ENCODE data around the gene C11orf71. TPM values are rescaled to one million over a fixed set of nuclear protein-coding genes. Genes with fewer than 3 reads are reported as not detected.

The C11orf71 gene
- total RNA-seq, 2 donors from 2014 or later, result 6.5 to 10.2 TPM

- Histone ChIP-seq H3K27ac (peak overlapping the region; percentile 96 to 98), H3K4me3 (no peak overlapping the region), H3K36me3 (no peaks in the 10 kb centered on the region), H3K4me1 (peaks cover 0 to 32% of the 10 kb centered on the region in 2 donors), H3K27me3 (no peaks in the 10 kb centered on the region), H3K9me3 (no peaks in the 10 kb centered on the region)
- no peak for TF ChIP-seq CTCF (IDR thresholded peaks at IDR 0.05)
- no peak for DNase-seq (ENCODE audit: low spot score)
Measured at GRCh38 chr11:114398303-114398920, 1.9 kb downstream of the C11orf71 start.

GRCh38 chr11:114397349-114397982 lies 2.8 kb downstream of the C11orf71 start:
- Histone ChIP-seq H3K4me1 (peaks cover 0 to 25% of the 10 kb centered on the region in 2 donors), H3K27me3 (no peaks in the 10 kb centered on the region), H3K36me3 (no peaks in the 10 kb centered on the region), H3K27ac (no peak overlapping the region), H3K4me3 (no peak overlapping the region), H3K9me3 (no peaks in the 10 kb centered on the region)
- no peak for TF ChIP-seq CTCF (IDR thresholded peaks at IDR 0.05)
- DNase-seq (ENCODE audit: low spot score), result no peak

GRCh38 chr11:114396916-114397315 lies 3.4 kb downstream of the C11orf71 start:
- no peak overlapping the region for H3K27ac ChIP-seq
- H3K36me3 ChIP-seq, result no peaks in the 10 kb centered on the region
- TF ChIP-seq CTCF (IDR thresholded peaks at IDR 0.05), result no peak
- no peak for DNase-seq (ENCODE audit: low spot score)
- peaks cover 0 to 20% of the 10 kb centered on the region in 2 donors for H3K4me1 ChIP-seq
- H3K27me3 ChIP-seq, result no peaks in the 10 kb centered on the region
- no peak overlapping the region for H3K4me3 ChIP-seq
- H3K9me3 ChIP-seq, result no peaks in the 10 kb centered on the region

- Histone ChIP-seq H3K9me3 (no peaks in the 10 kb centered on the region), H3K27ac (no peak overlapping the region), H3K4me3 (no peak overlapping the region), H3K27me3 (no peaks in the 10 kb centered on the region), H3K36me3 (no peaks in the 10 kb centered on the region), H3K4me1 (peaks cover 0 to 13% of the 10 kb centered on the region in 2 donors)
- TF ChIP-seq CTCF (IDR thresholded peaks at IDR 0.05), result peak in 1 of 2 donors; percentile 19
- DNase-seq (ENCODE audit: low spot score), result no peak
Measured at GRCh38 chr11:114395736-114396135, 4.6 kb downstream of the C11orf71 start.

GRCh38 chr11:114392735-114393667 lies 7.3 kb downstream of the C11orf71 start:
- DNase-seq (ENCODE audit: low spot score), result no peak
- Histone ChIP-seq H3K27ac (no peak overlapping the region), H3K27me3 (no peaks in the 10 kb centered on the region)

More at GRCh38 chr11:114392735-114393667, 7.3 kb downstream of the C11orf71 start:
- no peak for TF ChIP-seq CTCF (IDR thresholded peaks at IDR 0.05)
- Histone ChIP-seq H3K4me3 (no peak overlapping the region), H3K4me1 (peaks cover 0 to 7% of the 10 kb centered on the region in 2 donors), H3K36me3 (no peaks in the 10 kb centered on the region), H3K9me3 (no peaks in the 10 kb centered on the region)
